Esophagus squamous epithelium (tissue), 5 donors: ENCODE data around the gene TRMT44. TPM values are rescaled to one million over a fixed set of nuclear protein-coding genes. Genes with fewer than 3 reads are reported as not detected.

Experiments
- DNase-seq: peaks from one replicate; lab custom pipeline; 2025; lab: John Stamatoyannopoulos, UW
- H3K27ac ChIP-seq, 4 donors: fragments of 200-600 bp; sonication (generic); one replicate each; pipeline ENCODE4 v1.5.1; 2016 to 2019; ENCODE audit warnings: mild to moderate bottlenecking in 1 of 4
- H3K27me3 ChIP-seq, 4 donors: fragments of 200-600 bp; sonication (generic); 1 replicate in 3 of 4; 2 replicates in 1 of 4; pipeline versions ENCODE4 v1.5.1 to v1.6.0; 2017 to 2021; ENCODE audit warnings: antibody characterized with exemption in 1 of 4
- H3K36me3 ChIP-seq, 3 donors: fragments of 200-600 bp; sonication (generic); one replicate each; pipeline ENCODE4 v1.5.1; 2016 to 2019
- H3K4me1 ChIP-seq, 3 donors: fragments of 200-600 bp; sonication (generic); one replicate each; pipeline ENCODE4 v1.5.1; 2017 to 2019
- H3K4me3 ChIP-seq, 4 donors: fragments of 200-600 bp; sonication (generic); 1 replicate in 3 of 4; 2 replicates in 1 of 4; pipeline ENCODE4 v1.5.1; 2016 to 2019; ENCODE audit warnings: mild to moderate bottlenecking in 2 of 4, moderate library complexity in 1 of 4
- H3K9me3 ChIP-seq, 3 donors: fragments of 200-600 bp; sonication (generic); one replicate each; pipeline ENCODE4 v1.5.1; 2016 to 2019
- CTCF ChIP-seq, 6 experiments: fragments of 450-650 bp in 4 of 6; fragments of 200-600 bp in 2 of 6; sonication (generic) in 2 of 6; IDR thresholded peaks; one replicate each; pipeline ENCODE4 v1.5.1; 2016 to 2019; ENCODE audit warnings: antibody characterized with exemption in 6 of 6, mild to moderate bottlenecking in 4 of 6, moderate library complexity in 4 of 6
- POLR2A ChIP-seq, 4 donors: fragments of 450-650 bp; IDR thresholded peaks; one replicate each; pipeline ENCODE4 v1.6.1; 2017; ENCODE audit warnings: antibody characterized with exemption in 4 of 4, mild to moderate bottlenecking in 4 of 4, moderate library complexity in 3 of 4
- WGBS, 2 donors: methylation state at CpG; one replicate each; pipeline ENCODE4 v1.1.5; 2018; 5-methylcytosine and 5-hydroxymethylcytosine counted together
- intact Hi-C: fragments of 100-400 bp; cut with DNase I; formaldehyde crosslinking; loops from one replicate; pipeline ENCODE4 v1.15.0; 2022
- total RNA-seq, 4 donors: library from RNA; depleted of rRNA; stranded (reverse); fragments of >200 nt; gene quantifications; one replicate each; pipeline ENCODE4 v1.1.0, GENCODE V29; 2016
- donor health status: DM: yes; HTN: yes; CAD: no.

Gene TRMT44
- total RNA-seq, 4 donors from 2014 or later = 26.8 to 31.7 (median 28.8) TPM

DNA sequence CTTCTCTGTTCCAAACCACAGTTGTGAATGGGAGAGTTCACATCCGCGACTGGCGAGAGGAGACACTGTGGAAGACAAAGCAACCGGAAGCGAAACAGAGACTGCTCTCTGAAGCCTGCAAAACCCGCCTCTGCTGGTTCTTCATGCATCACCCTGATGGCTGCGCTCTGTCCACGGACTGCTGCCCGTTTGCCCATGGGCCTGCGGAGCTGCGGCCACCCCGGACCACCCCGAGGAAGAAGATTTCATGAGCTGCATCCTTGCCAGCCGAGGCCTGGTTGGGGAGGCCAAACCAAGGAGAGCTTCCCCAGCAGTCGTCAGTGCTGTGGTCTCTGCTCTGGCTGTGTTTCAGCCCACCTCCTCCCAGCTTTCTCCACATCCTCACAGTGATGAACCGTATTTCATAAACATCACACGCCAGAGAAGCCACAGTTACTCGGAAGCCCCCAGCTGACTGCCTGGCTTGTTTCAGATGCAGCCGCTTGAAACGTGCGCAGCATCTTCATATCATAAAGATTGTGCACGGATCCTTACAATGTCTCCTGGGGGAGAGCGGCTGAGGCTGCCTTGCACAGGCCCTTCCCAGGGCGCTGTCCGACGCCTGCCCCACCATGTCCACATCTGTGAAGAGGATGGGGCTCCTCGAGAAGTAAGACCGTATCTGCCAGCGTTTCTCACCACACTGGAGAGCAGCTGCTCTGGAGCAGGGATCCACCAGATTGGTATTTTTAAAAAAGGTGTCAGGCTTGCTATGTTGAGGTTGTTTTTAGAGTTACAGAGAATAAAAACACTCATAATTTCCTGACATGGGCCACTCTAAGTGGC is 35.4 kb downstream of the TRMT44 start:
- H3K4me1 ChIP-seq = peaks cover 0 to 30% (median 18%) of the 10 kb centered on the region in 3 donors
- H3K4me3 ChIP-seq = no peak overlapping the region
- H3K36me3 ChIP-seq = peaks cover 0 to 60% (median 0%) of the 10 kb centered on the region in 3 donors
- intact Hi-C loops = no loop called here
- 87 to 91% methylated on average over 14 to 21 of the region's 29 CpGs for WGBS, 2 donors
- no peaks in the 10 kb centered on the region for H3K9me3 ChIP-seq
- TF ChIP-seq POLR2A (IDR thresholded peaks at IDR 0.05) = no peak
- no peak for TF ChIP-seq CTCF (IDR thresholded peaks at IDR 0.05)
- DNase-seq = no peak
- no peak overlapping the region for H3K27ac ChIP-seq
- no peaks in the 10 kb centered on the region for H3K27me3 ChIP-seq

DNA sequence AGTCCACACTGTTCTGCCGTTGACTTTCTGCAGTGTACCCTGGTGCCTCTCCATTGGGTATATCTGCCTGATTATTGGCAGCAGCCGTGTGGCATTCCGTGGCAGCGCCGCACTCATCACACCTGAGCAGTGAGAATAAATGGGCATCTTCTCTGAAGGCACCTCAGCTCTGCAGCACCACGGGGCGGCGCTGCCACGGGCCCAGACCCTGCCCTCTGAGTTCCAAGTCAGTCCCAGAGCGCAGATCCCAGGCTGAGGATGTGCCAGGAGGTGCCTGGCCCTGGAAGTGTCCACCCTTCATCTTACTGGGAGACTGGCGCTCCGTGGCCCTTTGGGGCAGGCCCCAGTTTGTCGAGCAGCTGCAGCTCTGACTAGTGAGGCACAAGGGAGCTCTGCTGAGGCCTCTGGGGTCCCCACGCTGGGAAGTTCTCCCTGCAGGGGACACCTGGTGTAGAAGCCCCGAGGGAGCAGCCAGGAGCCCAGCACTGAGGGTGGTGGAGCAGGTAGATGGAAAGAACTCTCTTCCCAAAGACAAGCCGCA is 36.6 kb downstream of the TRMT44 start:
- intact Hi-C loops = no loop called here
- Histone ChIP-seq H3K9me3 (no peaks in the 10 kb centered on the region), H3K36me3 (peaks cover 0 to 53% (median 0%) of the 10 kb centered on the region in 3 donors), H3K27me3 (no peaks in the 10 kb centered on the region), H3K27ac (no peak overlapping the region), H3K4me1 (peaks cover 0 to 23% (median 16%) of the 10 kb centered on the region in 3 donors), H3K4me3 (no peak overlapping the region)
- 92 to 94% methylated on average over 2 to 5 of the region's 16 CpGs for WGBS, 2 donors
- no peak for DNase-seq
- TF ChIP-seq CTCF (IDR thresholded peaks at IDR 0.05) (no peak), POLR2A (IDR thresholded peaks at IDR 0.05) (no peak)

GRCh38 chr4:8477676-8478075 is 37.1 kb downstream of the TRMT44 start:
- intact Hi-C loops = no loop called here
- no peaks in the 10 kb centered on the region for H3K9me3 ChIP-seq
- 43 to 87% methylated on average over 3 to 4 of the region's 8 CpGs for WGBS, 2 donors
- no peak overlapping the region for H3K4me3 ChIP-seq
- peaks cover 0 to 49% (median 0%) of the 10 kb centered on the region in 3 donors for H3K36me3 ChIP-seq
- no peak overlapping the region for H3K27ac ChIP-seq
- TF ChIP-seq POLR2A (IDR thresholded peaks at IDR 0.05) = no peak
- no peak for DNase-seq
- peaks cover 0 to 18% (median 11%) of the 10 kb centered on the region in 3 donors for H3K4me1 ChIP-seq
- H3K27me3 ChIP-seq = no peaks in the 10 kb centered on the region

- Histone ChIP-seq H3K27ac (no peak overlapping the region), H3K4me3 (no peak overlapping the region), H3K9me3 (no peaks in the 10 kb centered on the region), H3K4me1 (peaks cover 0 to 11% (median 7%) of the 10 kb centered on the region in 3 donors), H3K27me3 (no peaks in the 10 kb centered on the region), H3K36me3 (peaks cover 0 to 49% (median 0%) of the 10 kb centered on the region in 3 donors)
- DNase-seq = no peak
- TF ChIP-seq POLR2A (IDR thresholded peaks at IDR 0.05) (no peak), CTCF (IDR thresholded peaks at IDR 0.05) (no peak)
- WGBS, 2 donors = 96 to 100% methylated on average over 4 to 6 of the region's 9 CpGs
- intact Hi-C loops = no loop called here
Measured at GRCh38 chr4:8478371-8478770, 37.8 kb downstream of the TRMT44 start.

DNA sequence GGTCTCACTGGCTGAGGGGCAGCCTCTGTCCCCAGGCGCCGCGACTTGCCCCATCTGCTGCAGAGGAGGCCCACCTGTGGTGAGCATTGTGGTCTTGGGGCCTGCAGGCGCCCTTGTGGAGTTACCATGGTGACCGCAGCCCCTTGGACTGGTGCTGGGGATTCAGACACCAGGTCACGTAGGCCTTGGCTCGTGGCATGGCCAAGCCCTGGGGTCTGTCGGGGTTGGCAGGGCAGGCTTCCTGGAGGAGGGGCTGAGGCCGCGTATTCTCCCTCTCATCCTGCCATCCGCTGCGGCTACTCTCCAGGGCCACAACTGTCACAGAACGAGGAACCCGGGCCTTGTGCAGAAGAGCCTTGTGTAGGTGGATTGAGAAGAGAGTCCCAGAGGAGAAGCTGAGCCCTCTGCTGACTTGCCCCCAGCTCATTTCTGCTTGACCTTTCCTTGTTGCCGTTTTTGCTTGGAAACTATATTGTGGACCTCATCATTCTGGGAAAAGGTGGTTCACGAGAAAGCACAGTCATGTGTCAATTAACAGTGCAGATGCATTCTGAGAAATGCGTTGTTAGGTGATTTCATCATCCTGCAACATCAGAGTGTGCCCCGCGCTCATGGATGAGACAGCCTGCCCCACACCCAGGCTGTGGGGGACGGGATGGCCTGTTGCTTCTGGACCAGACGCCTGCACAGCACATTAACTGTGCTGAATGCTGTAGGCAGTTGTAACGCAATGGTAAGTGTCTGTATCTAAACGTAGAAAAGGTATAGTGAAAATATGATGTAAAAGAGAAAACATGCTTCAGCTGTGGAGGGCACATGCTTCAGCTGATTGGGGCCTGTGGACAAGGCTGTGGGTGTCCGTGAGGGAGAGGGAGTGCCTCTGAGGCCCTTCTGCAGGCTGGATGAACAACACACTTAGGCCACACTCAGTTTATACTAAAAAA is 38.5 kb downstream of the TRMT44 start:
- intact Hi-C loops = no loop called here
- Histone ChIP-seq H3K27me3 (no peaks in the 10 kb centered on the region), H3K27ac (no peak overlapping the region), H3K4me3 (no peak overlapping the region), H3K36me3 (peaks cover 0 to 49% (median 0%) of the 10 kb centered on the region in 3 donors), H3K4me1 (peaks cover 0 to 4% (median 0%) of the 10 kb centered on the region in 3 donors), H3K9me3 (no peaks in the 10 kb centered on the region)
- no peak for TF ChIP-seq CTCF (IDR thresholded peaks at IDR 0.05)
- no peak for TF ChIP-seq POLR2A (IDR thresholded peaks at IDR 0.05)
- 86 to 90% methylated on average over 17 of the region's 24 CpGs for WGBS, 2 donors
- DNase-seq = no peak
